ENCODE measurements around the gene MYG1.
A peak's percentile ranks its signal among the peaks of the same experiment; 100 is the strongest.

The MYG1 gene

GRCh38 chr12:53299454-53300180 is at the start of gene MYG1:
Gene MYG1 (plus strand): TSS chr12:53299695. CDS start chr12:53299738, 43 bp downstream.
- no peak for TF ChIP-seq CTCF (IDR thresholded peaks at IDR 0.05; ENCODE audit: borderline replicate concordance, insufficient read depth, low read depth, low read length)
- peak within 1 kb of the TSS; percentile 95 for H3K4me3 ChIP-seq (ENCODE audit: low read depth, low read length)

- peak overlapping the region; percentile 79 for H3K4me3 ChIP-seq (ENCODE audit: low read depth, low read length)
- TF ChIP-seq CTCF (IDR thresholded peaks at IDR 0.05; ENCODE audit: borderline replicate concordance, insufficient read depth, low read depth, low read length) = peak; percentile 40; the same call in 1 of the 2 replicates
These were observed 47.8 kb upstream of the MYG1 start for GRCh38 chr12:53251477-53252348.

- TF ChIP-seq CTCF (IDR thresholded peaks at IDR 0.05; ENCODE audit: borderline replicate concordance, insufficient read depth, low read depth, low read length) = no peak
- H3K4me3 ChIP-seq (ENCODE audit: low read depth, low read length) = peak overlapping the region; percentile 79
These were observed 47.1 kb upstream of the MYG1 start for GRCh38 chr12:53252349-53252916.

- no peak overlapping the region for H3K4me3 ChIP-seq (ENCODE audit: low read depth, low read length)
These were observed 46.2 kb upstream of the MYG1 start for GRCh38 chr12:53253298-53253697.

GRCh38 chr12:53254816-53255545 is 44.5 kb upstream of the MYG1 start:
- H3K4me3 ChIP-seq (ENCODE audit: low read depth, low read length) = no peak overlapping the region
- TF ChIP-seq CTCF (IDR thresholded peaks at IDR 0.05; ENCODE audit: borderline replicate concordance, insufficient read depth, low read depth, low read length) = no peak

More at GRCh38 chr12:53253298-53253697, 46.2 kb upstream of the MYG1 start:
- no peak for TF ChIP-seq CTCF (IDR thresholded peaks at IDR 0.05; ENCODE audit: borderline replicate concordance, insufficient read depth, low read depth, low read length)

GRCh38 chr12:53255996-53256395 is 43.5 kb upstream of the MYG1 start:
- H3K4me3 ChIP-seq (ENCODE audit: low read depth, low read length) = no peak overlapping the region
- TF ChIP-seq CTCF (IDR thresholded peaks at IDR 0.05; ENCODE audit: borderline replicate concordance, insufficient read depth, low read depth, low read length) = no peak
